ENCODE data around the gene SREBF2. TPM values are rescaled to one million over a fixed set of nuclear protein-coding genes. Genes with fewer than 3 reads are reported as not detected.
A peak's percentile ranks its signal among the peaks of the same experiment; 100 is the strongest.
"Not testable (repeated sequence)": the region's sequence is repeated elsewhere in the genome, so short reads cannot be mapped to it uniquely, and the experiment has no call there.

SREBF2 gene
- total and polyA plus RNA-seq, 2 donors from 2014 or later: 49.2 to 71.4 TPM

- Histone ChIP-seq H3K9me3 (ENCODE audit: control insufficient read depth in 2 of 3, insufficient read depth in 1 of 3, low read length in 3 of 3) (no peaks in the 10 kb centered on the region), H3K27me3 (ENCODE audit: control insufficient read depth, insufficient read depth, low read length) (no peaks in the 10 kb centered on the region), H3K36me3 (ENCODE audit: control insufficient read depth in 2 of 3, insufficient read depth in 3 of 3, low read length in 3 of 3) (no peaks in the 10 kb centered on the region), H3K4me1 (ENCODE audit: control insufficient read depth in 2 of 3, insufficient read depth in 2 of 3, low read depth in 1 of 3, low read length in 3 of 3) (peaks cover 0 to 9% (median 5%) of the 10 kb centered on the region in 3 donors), H3K27ac (ENCODE audit: low read depth in 2 of 2, low read length in 2 of 2) (no peak overlapping the region), H3K9ac (ENCODE audit: low read length in 3 of 3) (no peak overlapping the region), H3K4me3 (ENCODE audit: low read length in 3 of 3) (peak overlapping the region; percentile 73 to 76 (median 75))
- no peak for TF ChIP-seq CTCF (IDR thresholded peaks at IDR 0.05; ENCODE audit: borderline replicate concordance, extremely low read depth, insufficient read depth)
- no peak for FAIRE-seq
- no peak for DNase-seq
- intact Hi-C loops (cut with DNase I): no loop called here
Measured at GRCh38 chr22:41947424-41948080, 114.6 kb downstream of the SREBF2 start.

- FAIRE-seq (no peak), DNase-seq (no peak)
- Histone ChIP-seq H3K36me3 (ENCODE audit: control insufficient read depth in 2 of 3, insufficient read depth in 3 of 3, low read length in 3 of 3) (no peaks in the 10 kb centered on the region), H3K27ac (ENCODE audit: low read depth in 2 of 2, low read length in 2 of 2) (no peak overlapping the region), H3K4me3 (ENCODE audit: low read length in 3 of 3) (no peak overlapping the region), H3K4me1 (ENCODE audit: control insufficient read depth in 2 of 3, insufficient read depth in 2 of 3, low read depth in 1 of 3, low read length in 3 of 3) (peaks cover 0 to 9% (median 5%) of the 10 kb centered on the region in 3 donors), H3K9ac (ENCODE audit: low read length in 3 of 3) (no peak overlapping the region), H3K9me3 (ENCODE audit: control insufficient read depth in 2 of 3, insufficient read depth in 1 of 3, low read length in 3 of 3) (no peaks in the 10 kb centered on the region), H3K27me3 (ENCODE audit: control insufficient read depth, insufficient read depth, low read length) (no peaks in the 10 kb centered on the region)
- TF ChIP-seq CTCF (IDR thresholded peaks at IDR 0.05; ENCODE audit: borderline replicate concordance, extremely low read depth, insufficient read depth): no peak
- intact Hi-C loops (cut with DNase I): no loop called here
Measured at GRCh38 chr22:41948142-41948541, 115.2 kb downstream of the SREBF2 start.

GRCh38 chr22:41948928-41949296 is 116.0 kb downstream of the SREBF2 start:
- intact Hi-C loops (cut with DNase I); FAIRE-seq: not testable (repeated sequence)

GRCh38 chr22:41949297-41949965 is 116.5 kb downstream of the SREBF2 start:
- Histone ChIP-seq H3K27me3 (ENCODE audit: control insufficient read depth, insufficient read depth, low read length) (no peaks in the 10 kb centered on the region), H3K4me3 (ENCODE audit: low read length in 3 of 3) (no peak overlapping the region), H3K27ac (ENCODE audit: low read depth in 2 of 2, low read length in 2 of 2) (no peak overlapping the region), H3K36me3 (ENCODE audit: control insufficient read depth in 2 of 3, insufficient read depth in 3 of 3, low read length in 3 of 3) (no peaks in the 10 kb centered on the region), H3K4me1 (ENCODE audit: control insufficient read depth in 2 of 3, insufficient read depth in 2 of 3, low read depth in 1 of 3, low read length in 3 of 3) (peaks cover 0 to 9% (median 5%) of the 10 kb centered on the region in 3 donors), H3K9ac (ENCODE audit: low read length in 3 of 3) (no peak overlapping the region), H3K9me3 (ENCODE audit: control insufficient read depth in 2 of 3, insufficient read depth in 1 of 3, low read length in 3 of 3) (no peaks in the 10 kb centered on the region)
- FAIRE-seq (no peak), DNase-seq (no peak)
- TF ChIP-seq CTCF (IDR thresholded peaks at IDR 0.05; ENCODE audit: borderline replicate concordance, extremely low read depth, insufficient read depth): no peak
- intact Hi-C loops (cut with DNase I): no loop called here

More at GRCh38 chr22:41948928-41949296, 116.0 kb downstream of the SREBF2 start:
- DNase-seq; H3K4me3 ChIP-seq (ENCODE audit: low read length in 3 of 3); H3K9ac ChIP-seq (ENCODE audit: low read length in 3 of 3); H3K27me3 ChIP-seq (ENCODE audit: control insufficient read depth, insufficient read depth, low read length); H3K4me1 ChIP-seq (ENCODE audit: control insufficient read depth in 2 of 3, insufficient read depth in 2 of 3, low read depth in 1 of 3, low read length in 3 of 3); H3K36me3 ChIP-seq (ENCODE audit: control insufficient read depth in 2 of 3, insufficient read depth in 3 of 3, low read length in 3 of 3); H3K27ac ChIP-seq (ENCODE audit: low read depth in 2 of 2, low read length in 2 of 2); H3K9me3 ChIP-seq (ENCODE audit: control insufficient read depth in 2 of 3, insufficient read depth in 1 of 3, low read length in 3 of 3): not testable (repeated sequence)

Measured in kidney (tissue), 14 donors.